Mucosa of gallbladder (tissue), 1 donor: Measurements from ENCODE around the gene RTN1. TPM values are rescaled to one million over a fixed set of nuclear protein-coding genes. Genes with fewer than 3 reads are reported as not detected.
A peak's percentile ranks its signal among the peaks of the same experiment; 100 is the strongest.

Experiments used
- DNase-seq: peaks from one replicate; pipeline ENCODE4 v3.0.0-alpha.2; 2020; ENCODE audit warnings: low spot score
- total RNA-seq: library from RNA; stranded (reverse); gene quantifications from one replicate; pipeline ENCODE4 v1.2.1, GENCODE V29; 2021
- donor health status: DM: no; HTN: no; CAD: no.

The RTN1 gene
- 46.0 TPM for total RNA-seq

DNA sequence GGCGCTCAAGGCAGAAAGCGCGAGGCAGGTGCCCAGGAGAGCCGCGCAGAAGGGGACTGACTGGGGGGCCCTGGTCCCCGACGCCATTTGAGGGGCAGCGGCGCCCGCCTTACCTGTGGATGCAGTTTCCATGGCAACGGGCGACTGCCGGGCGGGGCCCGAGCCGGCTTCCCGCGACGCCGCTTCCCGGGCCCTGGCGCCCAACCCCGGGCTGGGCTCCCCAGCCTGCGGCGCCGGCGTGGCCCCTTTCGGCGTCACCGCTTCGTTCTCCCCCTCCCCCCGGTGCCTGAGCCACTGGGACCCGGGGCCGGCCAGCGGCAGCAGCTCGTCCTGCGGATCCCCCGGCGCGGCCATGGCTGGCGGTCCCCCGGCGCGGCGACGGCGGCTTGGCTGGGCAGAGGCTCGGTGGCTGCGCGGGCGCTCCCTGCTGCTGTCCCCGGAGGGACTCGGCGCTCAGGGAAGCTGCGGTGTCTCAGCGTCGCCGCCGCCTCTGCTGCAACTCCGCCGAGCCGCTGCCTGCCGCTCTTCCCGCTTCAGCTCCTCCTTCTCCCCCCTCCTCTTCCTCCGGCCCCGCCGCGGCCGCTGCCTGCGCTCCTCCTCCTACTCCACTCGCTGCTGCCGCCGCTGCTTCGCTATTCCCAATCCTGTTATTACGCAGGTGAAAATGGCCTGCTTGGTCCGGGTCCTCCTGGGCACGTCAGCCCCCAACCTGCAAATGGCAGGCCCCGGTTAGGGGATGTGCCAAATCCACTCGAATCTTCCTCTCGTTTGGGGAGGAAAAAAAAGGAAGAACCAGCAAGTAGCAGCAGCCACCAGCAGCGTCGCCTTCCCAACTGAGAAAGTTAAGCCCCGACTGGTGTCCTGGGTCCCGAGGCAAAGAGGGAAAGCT, at the start of gene RTN1:
TSS of gene RTN1 (minus strand) at position 500 of the 889 bp plus-strand sequence. CDS start at position 354, 146 bp downstream.
- DNase-seq: peak; percentile 66

GRCh38 chr14:59920378-59920683, 49.8 kb upstream of the RTN1 start:
- no peak for DNase-seq

DNA sequence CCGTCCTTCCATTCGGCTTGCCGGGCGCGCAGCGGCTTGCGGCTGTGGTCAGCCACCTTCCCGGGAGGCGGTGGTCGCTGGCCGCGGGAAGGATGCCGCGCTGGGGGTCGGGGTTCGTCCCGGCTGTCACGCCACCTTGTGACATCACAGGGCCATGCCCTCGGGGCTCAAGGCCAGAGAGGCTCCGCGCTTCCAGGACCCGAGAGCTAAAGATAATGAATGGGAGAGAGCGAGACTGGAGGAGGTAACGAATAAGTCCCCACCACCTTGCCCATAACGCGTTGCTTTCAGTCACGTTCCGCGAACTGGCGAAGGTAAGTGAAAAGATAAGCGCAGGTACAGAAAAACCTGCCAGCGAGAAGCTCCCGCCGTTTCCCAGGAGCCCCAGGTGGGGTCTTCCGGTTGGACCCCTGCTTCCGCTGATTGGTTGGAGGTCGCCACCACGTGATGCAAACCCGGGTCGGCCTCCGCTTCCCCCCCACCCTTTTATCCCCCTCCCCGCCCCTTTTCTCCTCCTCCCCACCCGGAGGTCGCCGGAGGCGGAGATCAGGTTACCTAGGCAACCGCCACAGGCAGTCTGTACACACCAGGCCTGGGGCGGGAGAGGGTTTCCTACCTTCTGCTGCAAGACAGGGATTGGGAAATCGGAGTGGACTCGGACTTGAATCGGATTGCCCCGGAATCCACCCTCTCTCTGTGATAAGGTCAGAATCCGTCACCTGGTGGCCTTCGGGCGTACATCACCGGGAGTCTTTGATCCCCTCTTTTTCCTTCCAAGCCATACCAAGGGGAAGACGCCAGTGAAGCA, 49.2 kb upstream of the RTN1 start, which contains the start of gene LRRC9:
TSS of gene LRRC9 (plus strand) at position 575 of the 808 bp plus-strand sequence.
- no peak for DNase-seq

DNA sequence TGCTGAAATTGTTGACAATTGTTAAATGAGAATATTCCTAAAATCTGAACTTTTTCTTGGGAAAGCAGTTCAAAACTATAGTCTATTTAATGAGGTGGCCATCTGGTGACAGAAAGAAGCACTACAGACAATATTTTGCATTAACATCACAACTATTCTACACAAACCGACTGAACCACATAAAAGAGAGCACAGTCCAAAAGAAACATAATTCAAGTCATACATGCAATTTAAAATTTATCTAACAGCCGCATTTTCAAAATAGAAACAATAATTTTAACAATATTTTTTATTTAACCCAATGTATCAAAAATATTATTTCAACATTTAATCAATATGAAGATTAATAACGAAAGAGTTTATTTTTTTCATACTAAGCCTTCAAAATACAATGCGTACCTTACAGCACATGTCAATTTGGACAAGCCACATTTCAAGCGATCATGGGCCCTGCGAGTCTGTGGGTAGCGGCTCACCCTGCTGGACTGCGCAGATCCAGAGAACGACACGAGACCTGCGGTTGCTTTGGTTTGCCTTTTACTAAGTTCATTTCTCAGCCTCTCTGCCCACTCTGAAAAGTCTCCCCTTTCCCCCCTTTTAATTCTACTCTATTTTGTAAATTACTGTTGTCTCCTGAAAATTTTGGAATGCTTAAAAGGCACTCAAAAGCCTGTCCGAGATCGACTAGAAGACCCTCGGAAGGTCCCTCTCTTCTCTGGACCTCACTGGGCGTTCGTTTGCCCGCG, 48.4 kb upstream of the RTN1 start:
- DNase-seq: no peak

GRCh38 chr14:59913187-59913586, 42.6 kb upstream of the RTN1 start:
- DNase-seq: no peak

DNA sequence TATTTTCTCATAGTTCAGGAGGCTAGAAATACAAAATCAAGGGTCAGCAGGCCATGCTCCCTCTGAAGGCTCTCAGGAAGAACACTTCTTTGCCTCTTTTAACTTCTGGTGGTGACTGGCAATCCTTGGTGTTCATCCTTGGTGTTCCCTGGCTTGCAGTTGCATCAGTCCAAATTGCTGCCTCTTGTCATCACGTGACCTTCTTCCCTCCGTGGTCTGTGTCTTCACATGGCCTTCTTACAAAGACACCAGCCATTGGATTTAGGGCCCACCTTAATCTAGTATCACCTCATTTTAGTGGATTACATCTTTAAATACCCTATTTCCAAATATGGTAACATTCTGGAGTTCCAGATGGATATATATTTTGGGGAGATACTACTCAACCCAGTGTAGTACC, 41.9 kb upstream of the RTN1 start:
- DNase-seq: no peak

DNA sequence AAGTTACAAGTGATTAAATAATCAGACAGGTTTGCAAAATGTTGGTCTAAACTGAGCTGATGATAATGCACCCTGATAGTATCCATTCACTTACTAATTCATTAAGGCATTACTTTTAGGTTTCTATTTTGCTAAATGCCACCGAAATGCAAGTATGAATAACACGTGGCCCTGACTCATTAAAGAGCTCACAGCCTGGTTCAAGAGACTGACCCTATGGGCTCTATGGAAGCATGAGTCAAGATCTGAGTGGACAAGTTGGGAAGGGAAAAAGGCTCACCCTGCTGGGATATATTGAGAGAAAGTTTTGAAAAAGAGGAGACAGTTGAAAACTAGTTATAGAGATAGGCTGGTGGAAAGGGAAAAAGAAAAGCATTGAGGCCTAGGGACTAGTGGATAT, 34.6 kb upstream of the RTN1 start:
- no peak for DNase-seq

DNA sequence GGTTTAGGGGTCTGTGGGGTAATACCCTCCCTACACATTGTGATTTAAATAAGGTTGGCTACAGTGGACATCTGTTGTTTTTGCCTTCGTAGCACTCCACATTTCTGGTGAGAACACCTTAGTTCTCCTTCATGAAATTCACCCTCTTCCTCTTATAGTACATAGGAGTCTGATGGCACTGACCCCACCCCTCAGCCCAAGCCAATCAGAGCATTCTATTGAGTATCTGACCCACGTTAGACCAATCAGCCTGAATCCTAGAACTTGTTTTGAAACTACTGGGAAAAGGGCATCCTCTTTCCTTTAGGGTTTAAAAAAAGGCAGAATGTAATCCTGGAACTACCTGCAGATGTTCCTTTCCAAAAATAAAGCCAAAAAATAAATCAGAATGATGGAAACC, 33.6 kb upstream of the RTN1 start:
- DNase-seq: no peak

DNA sequence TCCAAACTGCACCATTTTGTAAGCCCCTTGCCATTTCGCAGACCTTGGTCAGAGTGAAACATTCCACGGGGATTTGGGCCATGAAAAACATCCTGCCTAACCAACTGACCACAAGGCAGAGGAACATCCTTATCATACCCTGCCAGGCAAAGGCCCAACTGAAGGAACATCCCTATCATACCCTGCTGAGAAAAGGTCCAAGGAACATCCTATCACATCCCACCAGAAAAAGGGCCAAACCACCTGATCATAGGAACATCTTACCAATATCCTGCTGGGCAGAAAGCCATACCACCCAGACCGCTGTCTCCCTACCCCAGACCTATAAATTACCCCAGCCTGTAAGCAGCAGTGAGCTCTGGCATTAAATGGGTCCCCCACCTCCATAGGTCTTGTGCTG, 30.0 kb upstream of the RTN1 start:
- no peak for DNase-seq

DNA sequence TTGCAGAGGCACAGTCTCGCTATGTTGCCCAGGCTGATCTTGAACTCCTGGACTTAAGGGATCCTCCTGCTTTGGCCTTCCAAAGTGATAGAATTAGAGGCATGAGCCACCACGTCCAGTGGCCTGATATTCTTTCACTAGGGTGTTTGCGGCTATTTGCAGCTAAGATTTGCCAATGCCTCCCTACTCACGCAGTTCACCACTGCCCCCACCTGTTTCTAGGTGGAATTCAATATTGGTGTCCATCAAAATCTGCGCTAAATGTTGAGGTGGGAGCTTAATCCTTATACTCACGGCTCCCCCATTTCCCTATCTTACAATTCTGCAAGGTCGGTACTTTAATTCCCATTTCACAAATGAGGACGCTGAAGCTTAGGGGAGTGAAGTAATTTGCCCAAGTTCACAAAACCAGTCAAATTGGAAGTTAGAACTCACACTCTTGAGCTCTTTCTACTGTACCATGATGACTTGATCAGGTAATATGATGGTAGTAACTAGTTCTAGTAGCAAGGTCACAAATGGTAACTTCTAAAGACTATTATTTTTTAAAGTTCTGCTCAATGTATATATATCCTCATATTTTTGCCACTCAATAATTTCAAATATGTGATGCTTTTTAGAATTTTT, 27.3 kb upstream of the RTN1 start:
- peak; percentile 33 for DNase-seq

DNA sequence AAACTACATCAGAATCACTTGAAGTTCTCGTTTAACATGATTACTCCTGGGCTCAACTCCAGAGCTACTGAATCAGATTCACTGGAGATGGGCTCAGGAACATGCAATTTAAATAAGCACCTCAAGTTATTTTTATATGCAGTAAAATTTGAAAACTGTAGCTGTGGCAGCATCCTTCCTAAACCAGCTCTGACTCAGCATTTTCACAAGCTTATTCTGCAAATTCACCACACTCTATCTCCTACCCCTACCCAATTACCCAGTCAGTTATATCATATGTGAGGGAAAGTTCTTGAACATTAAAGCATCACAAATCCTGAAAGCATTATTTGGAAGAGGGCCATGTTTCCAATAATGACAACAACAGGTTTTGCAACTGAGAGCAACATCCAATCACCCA, 25.1 kb upstream of the RTN1 start:
- no peak for DNase-seq

GRCh38 chr14:59890676-59891075, 20.1 kb upstream of the RTN1 start:
- DNase-seq: no peak

- DNase-seq: no peak
Observed at GRCh38 chr14:59882957-59883356, 12.4 kb upstream of the RTN1 start.

DNA sequence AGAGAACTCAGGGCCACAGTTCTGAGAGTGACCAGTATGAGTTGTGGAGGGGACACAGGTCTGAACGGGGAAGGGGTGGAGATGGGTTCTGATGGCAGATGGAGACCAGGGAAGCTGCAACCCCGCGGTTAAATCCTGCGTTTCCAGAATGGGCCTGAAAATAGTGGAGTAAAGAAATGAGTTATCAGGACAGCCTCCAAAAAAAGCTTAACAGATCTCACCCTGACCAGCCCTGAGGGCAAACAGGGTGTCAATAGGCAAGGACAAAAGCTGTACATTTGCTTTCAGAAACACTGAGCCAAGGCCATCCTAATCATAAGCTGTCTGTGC, 555 bp upstream of the RTN1 start:
- no peak for DNase-seq

GRCh38 chr14:59869381-59870255, 958 bp downstream of the RTN1 start:
- DNase-seq: no peak

- DNase-seq: no peak
Observed at GRCh38 chr14:59868021-59868420, 2.6 kb downstream of the RTN1 start.

- no peak for DNase-seq
Observed at GRCh38 chr14:59863806-59864525, 6.6 kb downstream of the RTN1 start.

- DNase-seq: no peak
Observed at GRCh38 chr14:59857328-59857727, 13.2 kb downstream of the RTN1 start.

- no peak for DNase-seq
Observed at GRCh38 chr14:59852350-59852749, 18.2 kb downstream of the RTN1 start.

DNA sequence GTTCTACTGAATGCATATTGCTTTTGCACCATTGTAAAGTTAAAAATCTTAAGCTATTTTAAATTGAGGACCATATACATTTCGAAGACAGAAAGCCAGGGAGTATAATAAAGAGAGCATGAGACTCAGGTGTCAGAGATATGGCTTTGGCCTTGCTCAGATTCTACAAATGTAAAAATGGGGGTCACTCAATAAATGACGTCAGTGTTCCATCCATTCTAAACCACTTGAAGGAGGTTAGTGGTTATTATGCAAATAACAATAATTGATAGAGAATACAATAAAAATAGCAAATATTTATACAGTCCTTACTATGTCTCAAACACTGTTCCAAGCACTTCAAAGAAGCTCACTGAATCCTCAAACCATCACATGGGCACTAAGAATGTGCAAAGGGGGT, 20.1 kb downstream of the RTN1 start:
- no peak for DNase-seq
